Measurements from ENCODE around the gene SPECC1L.

SPECC1L gene

DNA sequence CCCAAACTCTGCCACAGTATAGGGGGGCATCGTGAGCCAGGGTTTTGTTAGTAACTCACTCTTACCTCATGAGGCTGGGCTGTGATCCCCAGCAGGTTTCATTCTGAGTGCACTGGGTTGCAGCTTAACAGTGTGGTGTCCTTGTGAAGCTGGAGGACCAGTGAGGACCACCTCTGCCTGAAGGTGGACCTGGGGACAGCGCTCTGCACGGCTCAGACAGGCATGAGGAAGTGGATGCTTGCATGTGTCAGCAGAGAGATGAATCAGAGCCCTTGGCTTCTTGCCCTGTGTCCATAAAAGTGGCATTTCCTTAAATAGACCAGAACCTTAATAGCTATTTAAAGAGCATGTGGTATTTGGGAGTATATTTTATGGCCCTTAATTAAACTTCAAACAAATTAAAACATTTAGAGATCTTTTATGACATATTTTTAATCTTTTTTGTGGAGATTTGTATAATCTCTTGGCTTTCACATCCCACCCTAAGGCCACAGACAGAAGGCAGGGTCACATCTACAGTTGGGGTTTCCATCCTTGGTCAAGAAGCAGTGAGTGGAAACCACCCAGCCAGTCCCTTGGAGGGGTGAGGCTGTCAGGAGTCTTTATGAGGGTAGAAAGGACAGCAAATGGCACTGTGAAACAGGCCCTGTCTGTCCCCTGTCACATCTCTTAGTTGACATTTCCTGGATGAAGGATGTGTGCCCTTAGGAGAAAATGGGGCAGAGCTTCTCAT lies 132.0 kb downstream of the SPECC1L start:
- peak in 2 of 14 donors; percentile 8 to 38 for DNase-seq

DNA sequence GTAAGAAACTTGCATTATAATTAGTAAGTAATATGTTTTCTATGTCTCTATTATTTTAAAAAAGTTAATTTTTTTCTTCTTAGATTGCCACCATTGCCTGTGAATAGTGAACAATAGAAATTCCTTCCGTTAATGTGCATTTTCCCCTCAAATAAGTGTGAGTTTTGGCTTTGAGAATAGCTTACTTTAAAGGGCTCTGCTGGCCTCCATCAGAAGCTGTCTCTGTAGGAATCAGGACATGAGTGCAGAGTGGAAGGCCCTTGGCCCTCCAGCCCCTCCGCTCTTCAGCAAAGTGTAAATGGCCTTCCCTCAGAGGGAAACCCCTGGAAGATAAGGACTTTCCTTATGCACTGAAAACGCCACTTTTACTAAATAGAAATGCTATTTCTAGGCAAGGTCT lies 132.7 kb downstream of the SPECC1L start:
- DNase-seq = no peak

- no peak for DNase-seq
Measured at GRCh38 chr22:24404561-24405275, 134.1 kb downstream of the SPECC1L start.

DNA sequence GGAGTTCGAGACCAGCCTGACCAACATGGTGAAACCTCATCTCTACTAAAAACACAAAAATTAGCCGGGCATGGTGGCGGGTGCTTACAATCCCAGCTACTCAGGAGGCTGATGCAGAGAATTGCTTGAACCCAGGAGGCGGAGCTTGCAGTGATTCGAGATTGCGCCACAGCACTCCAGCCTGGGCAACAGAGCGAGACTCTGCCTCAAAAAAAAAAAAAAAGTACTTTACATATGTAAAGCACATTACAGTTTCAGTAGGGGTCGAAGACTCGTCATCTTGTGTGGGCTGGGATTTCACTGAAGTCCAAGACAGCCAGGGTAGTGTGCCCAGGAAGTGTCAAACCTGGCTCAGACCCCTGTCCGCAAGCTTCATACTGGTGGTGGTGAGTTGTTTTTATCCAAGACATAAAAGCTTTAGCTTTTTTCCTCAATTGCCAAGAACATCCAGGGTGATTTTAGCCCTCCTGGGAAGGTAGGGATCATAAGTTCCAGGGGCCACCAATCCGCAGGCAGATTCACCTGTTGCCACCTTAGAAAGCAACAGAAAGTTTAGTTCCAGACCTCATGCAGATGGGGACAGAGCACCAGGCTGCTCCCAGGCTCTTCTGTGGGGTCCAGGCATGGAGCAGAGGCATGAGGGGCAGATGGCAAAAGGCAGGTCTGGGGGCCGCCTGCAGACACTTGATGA lies 135.1 kb downstream of the SPECC1L start:
- DNase-seq = no peak

GRCh38 chr22:24406322-24407277 lies 136.0 kb downstream of the SPECC1L start:
- no peak for DNase-seq

GRCh38 chr22:24407278-24407665 lies 136.6 kb downstream of the SPECC1L start:
- no peak for DNase-seq

GRCh38 chr22:24407884-24408283 lies 137.3 kb downstream of the SPECC1L start:
- DNase-seq = no peak

- no peak for DNase-seq
Measured at GRCh38 chr22:24408630-24409029, 138.0 kb downstream of the SPECC1L start.

DNA sequence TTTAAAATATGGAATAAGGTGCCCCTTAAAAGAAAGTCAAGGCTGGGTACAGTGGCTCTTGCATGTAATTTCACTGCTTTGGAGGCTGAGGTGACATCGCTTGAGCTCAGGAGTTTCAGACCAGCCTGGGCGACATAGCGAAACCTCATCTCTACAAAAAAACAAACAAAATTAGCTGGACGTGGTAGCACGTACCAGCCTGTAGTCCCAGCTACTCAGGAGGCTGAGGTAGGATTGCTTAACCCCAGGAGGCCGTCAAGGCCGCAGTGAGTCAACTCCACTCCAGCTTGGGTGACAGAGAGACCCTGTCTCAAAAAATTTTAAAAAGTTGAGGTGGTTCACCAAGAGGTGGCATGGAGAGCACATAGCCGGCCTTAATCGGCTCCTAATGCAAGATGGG lies 139.1 kb downstream of the SPECC1L start:
- DNase-seq = no peak

DNA sequence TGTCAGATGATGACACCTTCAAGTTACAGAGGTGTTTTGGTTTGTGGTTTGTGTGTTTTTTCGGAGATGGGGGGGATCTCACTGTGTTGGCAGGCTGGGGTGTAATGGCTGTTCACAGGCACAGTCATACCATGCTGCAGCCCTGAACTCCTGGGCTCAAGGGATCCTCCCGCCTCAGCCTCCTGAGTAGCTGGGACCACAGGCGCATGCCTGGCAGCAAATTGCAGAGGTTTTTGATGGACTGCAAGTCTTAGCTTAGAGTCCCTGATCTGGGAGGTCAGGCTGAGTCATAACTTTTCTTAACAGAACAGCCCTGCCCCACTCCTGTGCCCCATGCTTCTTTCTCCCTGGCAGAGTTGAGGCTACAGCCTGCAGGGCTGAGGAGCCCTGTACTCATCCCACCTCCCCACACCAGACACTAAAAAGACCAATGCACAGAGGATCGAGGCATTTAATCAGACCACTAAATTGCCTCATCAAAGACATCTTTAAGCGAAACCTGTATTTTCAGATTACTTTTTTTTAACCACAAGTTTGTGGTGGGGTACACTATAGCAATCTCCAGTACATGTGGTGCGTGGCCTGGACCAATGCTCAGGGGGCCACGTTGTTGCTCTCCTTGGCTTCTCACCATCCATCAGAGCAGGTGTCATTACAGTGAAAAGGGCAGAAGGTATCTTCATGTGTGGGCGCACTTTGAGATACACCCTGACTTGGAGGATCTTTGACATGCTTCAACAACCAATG lies 139.7 kb downstream of the SPECC1L start:
- DNase-seq = no peak

DNA sequence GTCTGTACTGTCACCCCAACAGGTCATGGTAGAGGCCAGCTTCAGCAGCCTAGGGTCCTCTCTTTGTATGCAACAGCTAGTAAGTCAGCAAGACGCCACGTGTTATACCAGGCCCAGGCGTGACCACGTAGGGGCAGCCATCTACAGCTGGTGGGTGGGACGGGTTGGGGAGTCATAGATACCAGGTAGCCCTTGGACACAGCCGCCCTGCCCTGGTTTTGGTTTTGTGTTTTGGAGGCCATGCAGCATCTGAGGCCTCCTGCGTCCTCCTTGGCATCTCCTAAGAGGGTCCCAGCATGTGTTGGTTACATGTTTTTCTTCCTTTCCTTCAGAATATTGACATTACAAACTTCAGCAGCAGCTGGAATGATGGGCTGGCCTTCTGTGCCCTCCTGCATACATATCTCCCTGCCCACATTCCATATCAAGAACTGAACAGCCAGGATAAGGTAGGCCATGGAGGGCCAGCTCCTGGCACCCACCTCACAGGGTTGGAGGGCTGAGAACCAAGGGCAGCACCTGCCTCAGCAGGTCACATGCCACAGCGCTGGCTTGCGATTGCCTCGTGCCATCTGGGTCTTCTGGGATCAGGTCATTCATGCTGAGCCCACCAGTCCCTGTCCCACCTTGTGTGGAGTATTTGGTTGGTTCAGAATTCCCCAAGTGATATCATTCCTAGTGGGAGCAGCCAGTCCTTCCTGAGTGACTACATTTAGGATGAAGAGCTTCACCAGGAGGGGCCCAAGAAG lies 140.8 kb downstream of the SPECC1L start:
- no peak for DNase-seq

DNA sequence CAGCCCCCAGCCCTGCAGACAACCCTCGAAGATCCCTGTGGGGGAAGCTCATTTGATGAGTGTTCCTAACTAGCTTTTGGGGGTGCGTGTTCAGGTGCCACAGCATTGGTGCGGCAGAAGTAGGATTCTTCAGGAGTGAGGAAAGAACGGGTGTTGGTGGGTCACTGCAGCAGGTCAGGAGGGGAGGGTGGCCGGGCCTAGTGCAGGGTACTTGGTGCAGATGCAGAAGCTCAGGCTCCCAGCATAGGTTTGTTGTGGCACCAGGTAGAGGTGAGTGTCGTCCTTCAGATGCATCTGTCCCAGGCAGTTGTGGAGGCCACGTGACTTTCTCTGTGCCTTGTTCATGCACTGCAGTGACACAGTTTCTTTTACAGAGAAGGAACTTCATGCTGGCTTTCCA lies 141.6 kb downstream of the SPECC1L start:
- no peak for DNase-seq

- no peak for DNase-seq
Measured at GRCh38 chr22:24413271-24413670, 142.6 kb downstream of the SPECC1L start.

- DNase-seq = no peak
Measured at GRCh38 chr22:24413736-24414385, 143.2 kb downstream of the SPECC1L start.

- DNase-seq = no peak
Measured at GRCh38 chr22:24414523-24414922, 143.9 kb downstream of the SPECC1L start.

- DNase-seq = no peak
Measured at GRCh38 chr22:24414984-24415945, 144.6 kb downstream of the SPECC1L start.

DNA sequence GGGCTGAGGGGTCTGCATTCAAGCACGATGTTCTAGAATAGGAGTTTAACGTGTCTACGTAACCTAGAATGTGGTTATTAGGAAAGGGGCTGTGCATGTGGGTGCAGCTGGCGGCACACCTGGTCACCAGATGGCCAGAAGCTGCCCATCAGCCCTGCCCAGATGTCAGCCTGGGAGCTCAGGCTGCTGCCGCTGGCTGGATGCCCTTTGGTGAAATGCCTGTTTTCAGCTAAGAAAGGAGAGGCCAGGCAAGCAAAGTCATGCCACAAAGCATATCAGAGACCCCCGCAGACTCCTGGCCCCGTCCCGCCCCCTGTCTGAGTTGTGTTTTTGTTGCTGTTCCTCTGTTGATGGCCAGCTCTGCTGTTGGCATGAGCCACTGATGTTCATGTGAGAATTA lies 145.5 kb downstream of the SPECC1L start:
- no peak for DNase-seq

GRCh38 chr22:24416611-24417010 lies 146.0 kb downstream of the SPECC1L start:
- DNase-seq = no peak

- DNase-seq = no peak
Measured at GRCh38 chr22:24417200-24417599, 146.6 kb downstream of the SPECC1L start.

All from C1 segment of cervical spinal cord (tissue), 14 donors.